Prostate gland (tissue), 2 donors: ENCODE results near the gene NECAP2.

Experiments
- POLR2A ChIP-seq: fragments of 450-650 bp; IDR thresholded peaks from one replicate; pipeline ENCODE4 v1.6.1; 2016; ENCODE audit warnings: antibody characterized with exemption, mild to moderate bottlenecking
- TF ChIP-seq, protein P1 (sequence below), 4 experiments: fragments of 200-600 bp in 2 of 4; fragments of 450-650 bp in 2 of 4; sonication (generic) in 2 of 4; IDR thresholded peaks; 1 replicate in 3 of 4; 2 replicates in 1 of 4; pipeline ENCODE4 v1.5.1; 2016 to 2019; ENCODE audit warnings: antibody characterized with exemption in 4 of 4, mild to moderate bottlenecking in 2 of 4, moderate library complexity in 2 of 4

DNA sequence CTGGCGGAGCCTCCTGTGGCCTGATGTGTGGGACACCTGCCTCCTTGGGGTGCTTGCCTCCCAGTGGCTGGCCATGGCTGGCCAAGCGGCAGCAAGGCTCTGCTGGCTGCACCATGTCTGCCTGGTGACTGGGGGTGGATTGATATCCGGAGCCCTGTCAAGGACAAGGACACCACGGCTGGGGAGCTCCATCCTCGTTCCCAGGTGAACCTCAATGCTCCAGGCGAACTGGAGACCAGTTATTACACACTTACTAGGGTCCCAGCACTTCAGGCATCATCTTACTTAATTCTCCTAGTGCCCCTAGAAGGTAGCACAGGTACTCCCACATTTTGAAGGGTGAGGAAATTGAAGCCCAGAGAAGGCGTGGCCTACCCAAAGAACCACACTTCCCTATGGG lies 18.5 kb upstream of the NECAP2 start:
- TF ChIP-seq, protein P1, sequence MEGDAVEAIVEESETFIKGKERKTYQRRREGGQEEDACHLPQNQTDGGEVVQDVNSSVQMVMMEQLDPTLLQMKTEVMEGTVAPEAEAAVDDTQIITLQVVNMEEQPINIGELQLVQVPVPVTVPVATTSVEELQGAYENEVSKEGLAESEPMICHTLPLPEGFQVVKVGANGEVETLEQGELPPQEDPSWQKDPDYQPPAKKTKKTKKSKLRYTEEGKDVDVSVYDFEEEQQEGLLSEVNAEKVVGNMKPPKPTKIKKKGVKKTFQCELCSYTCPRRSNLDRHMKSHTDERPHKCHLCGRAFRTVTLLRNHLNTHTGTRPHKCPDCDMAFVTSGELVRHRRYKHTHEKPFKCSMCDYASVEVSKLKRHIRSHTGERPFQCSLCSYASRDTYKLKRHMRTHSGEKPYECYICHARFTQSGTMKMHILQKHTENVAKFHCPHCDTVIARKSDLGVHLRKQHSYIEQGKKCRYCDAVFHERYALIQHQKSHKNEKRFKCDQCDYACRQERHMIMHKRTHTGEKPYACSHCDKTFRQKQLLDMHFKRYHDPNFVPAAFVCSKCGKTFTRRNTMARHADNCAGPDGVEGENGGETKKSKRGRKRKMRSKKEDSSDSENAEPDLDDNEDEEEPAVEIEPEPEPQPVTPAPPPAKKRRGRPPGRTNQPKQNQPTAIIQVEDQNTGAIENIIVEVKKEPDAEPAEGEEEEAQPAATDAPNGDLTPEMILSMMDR (IDR thresholded peaks at IDR 0.05) = no peak
- no peak for TF ChIP-seq POLR2A
